Activated CD4-positive, alpha-beta memory T cell treated with anti-CD3 and anti-CD28 coated beads, Interleukin-2, amount 10 ng/mL, durations not matched to agents 7 days and 5 days (primary cell): ENCODE measurements around the gene GNAL. TPM values are rescaled to one million over a fixed set of nuclear protein-coding genes. Genes with fewer than 3 reads are reported as not detected.
"Not testable (repeated sequence)": the region's sequence is repeated elsewhere in the genome, so short reads cannot be mapped to it uniquely, and the experiment has no call there.

Experiments used
- CTCF ChIA-PET: fragments of 350-600 bp; sonication (Branson Sonifier 250); formaldehyde crosslinking; loops from one replicate; lab custom pipeline; 2021; ENCODE audit warnings: antibody characterized with exemption, inconsistent platforms; lab: Charles Lee
- POLR2A ChIA-PET: fragments of 350-600 bp; sonication (Branson Sonifier 250); formaldehyde crosslinking; loops from one replicate; lab custom pipeline; 2021; ENCODE audit warnings: antibody characterized with exemption; lab: Charles Lee
- DNase-seq: peaks from one replicate; pipeline ENCODE4 v3.0.0-alpha.2; 2020
- H3K27ac Mint-ChIP-seq: one replicate; pipeline ENCODE4 v1.8.0; 2021; ENCODE audit warnings: mild to moderate bottlenecking, mixed read lengths
- H3K27me3 Mint-ChIP-seq: one replicate; pipeline ENCODE4 v1.8.0; 2021; ENCODE audit warnings: mixed read lengths
- H3K36me3 Mint-ChIP-seq: one replicate; pipeline ENCODE4 v1.8.0; 2021; ENCODE audit warnings: low read depth, mixed read lengths
- H3K4me1 Mint-ChIP-seq: one replicate; pipeline ENCODE4 v1.8.0; 2021; ENCODE audit warnings: mixed read lengths
- H3K4me3 Mint-ChIP-seq: one replicate; pipeline ENCODE4 v1.8.0; 2021; ENCODE audit warnings: mild to moderate bottlenecking, mixed read lengths
- H3K9me3 Mint-ChIP-seq: one replicate; pipeline ENCODE4 v1.8.0; 2021; ENCODE audit warnings: mixed read lengths
- total RNA-seq, 2 experiments: library from RNA; stranded (reverse); gene quantifications; one replicate each; pipeline ENCODE4 v1.2.3, GENCODE V29; 2021

Gene GNAL
- total RNA-seq, 2 experiments from 2014 or later, result 0.25 to 0.33 TPM

- DNase-seq, result no peak
- H3K27me3 Mint-ChIP-seq, result peaks cover 7% of the 10 kb centered on the region
- POLR2A ChIA-PET, result no interaction called here
- H3K36me3 Mint-ChIP-seq, result no peaks in the 10 kb centered on the region
- CTCF ChIA-PET, result no interaction called here
- no peaks in the 10 kb centered on the region for H3K9me3 Mint-ChIP-seq
- H3K4me3 Mint-ChIP-seq, result no peak overlapping the region
- no peak overlapping the region for H3K27ac Mint-ChIP-seq
- H3K4me1 Mint-ChIP-seq, result no peaks in the 10 kb centered on the region
These were observed 16.1 kb upstream of the GNAL start for GRCh38 chr18:11672846-11673454.

- H3K9me3 Mint-ChIP-seq, result no peaks in the 10 kb centered on the region
- ChIA-PET POLR2A (no interaction called here), CTCF (no interaction called here)
- peaks cover 7% of the 10 kb centered on the region for H3K27me3 Mint-ChIP-seq
- H3K36me3 Mint-ChIP-seq, result no peaks in the 10 kb centered on the region
- H3K4me3 Mint-ChIP-seq, result no peak overlapping the region
- no peaks in the 10 kb centered on the region for H3K4me1 Mint-ChIP-seq
- no peak for DNase-seq
- no peak overlapping the region for H3K27ac Mint-ChIP-seq
These were observed 15.5 kb upstream of the GNAL start for GRCh38 chr18:11673560-11673959.

GRCh38 chr18:11674119-11674518 is 14.9 kb upstream of the GNAL start:
- ChIA-PET POLR2A (no interaction called here), CTCF (no interaction called here)
- no peak overlapping the region for H3K27ac Mint-ChIP-seq
- no peak overlapping the region for H3K4me3 Mint-ChIP-seq
- H3K36me3 Mint-ChIP-seq, result no peaks in the 10 kb centered on the region
- H3K4me1 Mint-ChIP-seq, result no peaks in the 10 kb centered on the region
- H3K27me3 Mint-ChIP-seq, result peaks cover 12% of the 10 kb centered on the region
- no peak for DNase-seq
- H3K9me3 Mint-ChIP-seq, result no peaks in the 10 kb centered on the region

GRCh38 chr18:11676386-11676785 is 12.7 kb upstream of the GNAL start:
- H3K27ac Mint-ChIP-seq, result no peak overlapping the region
- H3K36me3 Mint-ChIP-seq, result no peaks in the 10 kb centered on the region
- ChIA-PET CTCF (interaction anchor here (1.5 kb wide), 1 partner anchor 22 kb away, joined by 7 read pairs; no protein-coding TSS in a partner anchor), POLR2A (no interaction called here)
- H3K9me3 Mint-ChIP-seq, result no peaks in the 10 kb centered on the region
- no peak overlapping the region for H3K4me3 Mint-ChIP-seq
- DNase-seq, result no peak
- peaks cover 22% of the 10 kb centered on the region for H3K27me3 Mint-ChIP-seq
- H3K4me1 Mint-ChIP-seq, result no peaks in the 10 kb centered on the region

GRCh38 chr18:11676867-11677266 is 12.2 kb upstream of the GNAL start:
- CTCF ChIA-PET, result interaction anchor here (1.5 kb wide), 1 partner anchor 22 kb away, joined by 7 read pairs; no protein-coding TSS in a partner anchor
- no peaks in the 10 kb centered on the region for H3K4me1 Mint-ChIP-seq
- POLR2A ChIA-PET, result no interaction called here
- H3K36me3 Mint-ChIP-seq, result no peaks in the 10 kb centered on the region
- DNase-seq, result no peak
- peaks cover 23% of the 10 kb centered on the region for H3K27me3 Mint-ChIP-seq
- H3K4me3 Mint-ChIP-seq, result no peak overlapping the region
- H3K27ac Mint-ChIP-seq, result no peak overlapping the region
- H3K9me3 Mint-ChIP-seq, result no peaks in the 10 kb centered on the region

- H3K4me3 Mint-ChIP-seq, result no peak overlapping the region
- no peak for DNase-seq
- H3K4me1 Mint-ChIP-seq, result no peaks in the 10 kb centered on the region
- H3K27me3 Mint-ChIP-seq, result peaks cover 34% of the 10 kb centered on the region
- H3K9me3 Mint-ChIP-seq, result no peaks in the 10 kb centered on the region
- no peaks in the 10 kb centered on the region for H3K36me3 Mint-ChIP-seq
- CTCF ChIA-PET, result no interaction called here
- POLR2A ChIA-PET, result no interaction called here
- H3K27ac Mint-ChIP-seq, result no peak overlapping the region
These were observed 10.9 kb upstream of the GNAL start for GRCh38 chr18:11678211-11678610.

DNA sequence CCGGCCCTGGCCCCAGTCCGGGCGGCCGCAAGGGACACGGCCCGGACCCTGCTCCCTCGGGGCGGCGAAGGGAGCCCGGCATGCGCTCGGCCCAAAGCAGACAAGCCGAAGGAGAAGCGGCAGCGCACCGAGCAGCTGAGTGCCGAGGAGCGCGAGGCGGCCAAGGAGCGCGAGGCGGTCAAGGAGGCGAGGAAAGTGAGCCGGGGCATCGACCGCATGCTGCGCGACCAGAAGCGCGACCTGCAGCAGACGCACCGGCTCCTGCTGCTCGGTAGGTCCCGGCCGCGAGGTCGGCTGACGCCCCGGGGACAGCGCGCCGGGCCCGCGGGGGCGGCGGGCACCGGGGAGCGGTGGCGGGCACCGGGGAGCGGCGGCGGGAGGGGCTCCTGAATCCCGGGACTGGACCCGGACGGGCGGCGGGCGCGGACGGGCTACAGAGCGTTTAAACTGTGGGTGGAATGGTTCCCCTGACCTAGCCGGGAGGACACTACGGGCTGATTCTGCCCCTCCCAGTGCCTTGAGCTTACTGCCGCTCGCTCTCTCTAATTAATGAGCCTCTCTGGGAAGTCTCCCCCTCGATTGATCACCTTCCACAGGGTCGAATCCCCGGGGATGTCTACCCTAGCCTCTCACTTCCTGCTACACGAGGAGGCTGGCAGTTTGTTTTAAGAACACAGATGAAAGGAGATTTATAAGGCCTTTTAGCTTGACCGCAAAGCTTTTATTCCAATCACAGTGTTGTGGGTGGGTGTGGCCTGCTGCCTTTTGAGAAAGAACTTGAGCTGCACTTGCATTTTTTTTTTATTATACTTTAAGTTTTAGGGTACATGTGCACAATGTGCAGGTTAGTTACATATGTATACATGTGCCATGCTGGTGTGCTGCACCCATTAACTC is 853 bp downstream of the GNAL start:
- CTCF ChIA-PET, result interaction anchor here (1.1 kb wide), 1 partner anchor 10 kb away, joined by 3 read pairs; no protein-coding TSS in a partner anchor
- peaks cover 11% of the 10 kb centered on the region for H3K4me1 Mint-ChIP-seq
- peaks cover 51% of the 10 kb centered on the region for H3K27me3 Mint-ChIP-seq
- peak overlapping the region; percentile 39 for H3K4me3 Mint-ChIP-seq
- H3K36me3 Mint-ChIP-seq, result peaks cover 3% of the 10 kb centered on the region
- DNase-seq, result no peak
- no peaks in the 10 kb centered on the region for H3K9me3 Mint-ChIP-seq
- no peak overlapping the region for H3K27ac Mint-ChIP-seq
- POLR2A ChIA-PET, result interaction anchor here (1.0 kb wide), 1 partner anchor 160 kb away, joined by 3 read pairs; no protein-coding TSS in a partner anchor

DNA sequence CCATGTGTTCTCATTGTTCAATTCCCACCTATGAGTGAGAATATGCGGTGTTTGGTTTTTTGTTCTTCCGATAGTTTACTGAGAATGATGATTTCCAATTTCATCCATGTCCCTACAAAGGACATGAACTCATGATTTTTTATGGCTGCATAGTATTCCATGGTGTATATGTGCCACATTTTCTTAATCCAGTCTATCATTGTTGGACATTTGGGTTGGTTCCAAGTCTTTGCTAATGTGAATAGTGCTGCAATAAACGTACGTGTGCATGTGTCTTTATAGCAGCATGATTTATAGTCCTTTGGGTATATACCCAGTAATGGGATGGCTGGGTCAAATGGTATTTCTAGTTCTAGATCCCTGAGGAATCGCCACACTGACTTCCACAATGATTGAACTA is 1.6 kb downstream of the GNAL start:
- H3K9me3 Mint-ChIP-seq, H3K27ac Mint-ChIP-seq, H3K36me3 Mint-ChIP-seq, POLR2A ChIA-PET, DNase-seq, H3K4me3 Mint-ChIP-seq: not testable (repeated sequence)
- Mint-ChIP-seq H3K4me1 (peaks cover 11% of the 10 kb centered on the region), H3K27me3 (peaks cover 51% of the 10 kb centered on the region)
- CTCF ChIA-PET, result interaction anchor here (1.1 kb wide), 1 partner anchor 9 kb away, joined by 3 read pairs; no protein-coding TSS in a partner anchor

GRCh38 chr18:11695736-11696135 is 6.7 kb downstream of the GNAL start:
- DNase-seq, result no peak
- peaks cover 25% of the 10 kb centered on the region for H3K27me3 Mint-ChIP-seq
- no peak overlapping the region for H3K27ac Mint-ChIP-seq
- ChIA-PET POLR2A (no interaction called here), CTCF (no interaction called here)
- H3K4me1 Mint-ChIP-seq, result no peaks in the 10 kb centered on the region
- H3K36me3 Mint-ChIP-seq, result no peaks in the 10 kb centered on the region
- H3K9me3 Mint-ChIP-seq, result no peaks in the 10 kb centered on the region
- H3K4me3 Mint-ChIP-seq, result no peak overlapping the region

GRCh38 chr18:11696451-11696850 is 7.4 kb downstream of the GNAL start:
- H3K36me3 Mint-ChIP-seq, result no peaks in the 10 kb centered on the region
- no peak for DNase-seq
- no peak overlapping the region for H3K27ac Mint-ChIP-seq
- no peaks in the 10 kb centered on the region for H3K4me1 Mint-ChIP-seq
- peaks cover 25% of the 10 kb centered on the region for H3K27me3 Mint-ChIP-seq
- ChIA-PET CTCF (no interaction called here), POLR2A (no interaction called here)
- no peak overlapping the region for H3K4me3 Mint-ChIP-seq
- no peaks in the 10 kb centered on the region for H3K9me3 Mint-ChIP-seq

DNA sequence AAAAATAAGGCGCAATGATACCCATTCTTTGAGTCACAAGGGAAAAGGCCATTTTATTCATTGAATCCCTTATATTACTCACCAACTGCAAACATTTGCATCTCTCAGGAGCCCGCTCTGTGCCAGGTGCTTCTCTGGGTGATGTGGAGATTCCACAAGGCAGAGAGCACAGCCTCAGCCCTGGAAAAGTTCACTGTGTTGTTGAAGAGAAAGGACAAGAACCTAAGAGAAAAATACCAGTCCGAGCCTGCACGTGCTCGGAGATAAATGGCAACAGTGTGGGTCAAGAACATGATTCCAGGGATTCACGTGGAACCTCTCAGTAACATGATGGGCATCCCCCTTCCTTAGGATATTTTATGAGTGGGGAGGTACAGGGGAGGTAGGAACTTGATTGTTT is 11.8 kb downstream of the GNAL start:
- H3K27me3 Mint-ChIP-seq, result peaks cover 8% of the 10 kb centered on the region
- no peak overlapping the region for H3K27ac Mint-ChIP-seq
- H3K9me3 Mint-ChIP-seq, result no peaks in the 10 kb centered on the region
- POLR2A ChIA-PET, result no interaction called here
- no peaks in the 10 kb centered on the region for H3K4me1 Mint-ChIP-seq
- no peaks in the 10 kb centered on the region for H3K36me3 Mint-ChIP-seq
- CTCF ChIA-PET, result interaction anchor here (0.7 to 1.7 kb wide), 3 partner anchors 11 to 32 kb away, joined by 3 read pairs; no protein-coding TSS in a partner anchor
- H3K4me3 Mint-ChIP-seq, result no peak overlapping the region
- no peak for DNase-seq

GRCh38 chr18:11710578-11710977 is 21.5 kb downstream of the GNAL start:
- CTCF ChIA-PET, result interaction anchor here (1.7 kb wide), 1 partner anchor 55 kb away, joined by 4 read pairs; no protein-coding TSS in a partner anchor
- Mint-ChIP-seq H3K27ac (no peak overlapping the region), H3K4me3 (no peak overlapping the region), H3K9me3 (no peaks in the 10 kb centered on the region), H3K27me3 (peaks cover 17% of the 10 kb centered on the region), H3K36me3 (no peaks in the 10 kb centered on the region), H3K4me1 (no peaks in the 10 kb centered on the region)
- POLR2A ChIA-PET, result no interaction called here
- DNase-seq, result no peak

DNA sequence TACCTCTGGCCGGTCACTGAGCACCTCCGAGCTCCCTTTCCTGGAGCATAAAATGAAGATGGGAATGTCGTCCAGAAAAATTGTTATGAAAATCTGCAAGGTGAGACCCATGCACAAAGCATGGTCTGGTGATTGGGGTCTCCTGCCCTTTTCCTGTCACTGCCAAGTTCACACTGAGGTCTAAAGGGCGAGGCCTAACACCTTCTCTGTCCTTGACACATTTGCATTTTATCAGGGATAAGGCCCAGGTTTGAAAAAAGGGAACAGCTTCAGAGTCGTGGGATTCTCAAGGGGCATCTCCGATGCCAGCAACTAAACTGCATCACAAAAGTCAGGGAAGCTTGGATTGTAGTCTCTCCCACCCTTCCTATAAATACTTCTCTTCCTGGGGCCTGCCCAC is 24.7 kb downstream of the GNAL start:
- peaks cover 18% of the 10 kb centered on the region for H3K27me3 Mint-ChIP-seq
- H3K36me3 Mint-ChIP-seq, result no peaks in the 10 kb centered on the region
- no peak for DNase-seq
- POLR2A ChIA-PET, result no interaction called here
- H3K9me3 Mint-ChIP-seq, result no peaks in the 10 kb centered on the region
- H3K4me1 Mint-ChIP-seq, result no peaks in the 10 kb centered on the region
- no peak overlapping the region for H3K4me3 Mint-ChIP-seq
- H3K27ac Mint-ChIP-seq, result no peak overlapping the region
- CTCF ChIA-PET, result no interaction called here
